Activated gamma-delta T cell (primary cell): Measurements from ENCODE around the gene CD1E.
"Not testable (repeated sequence)": the region's sequence is repeated elsewhere in the genome, so short reads cannot be mapped to it uniquely, and the experiment has no call there.

Source experiments
- DNase-seq: peaks from one replicate; lab custom pipeline; 2025; lab: John Stamatoyannopoulos, UW
- total RNA-seq, 2 donors: gene quantifications; one replicate each; lab custom pipeline; 2026; lab: John Stamatoyannopoulos, UW

Gene CD1E
- 0 to 0.04 reads per million in 2 donors for total RNA-seq

DNA sequence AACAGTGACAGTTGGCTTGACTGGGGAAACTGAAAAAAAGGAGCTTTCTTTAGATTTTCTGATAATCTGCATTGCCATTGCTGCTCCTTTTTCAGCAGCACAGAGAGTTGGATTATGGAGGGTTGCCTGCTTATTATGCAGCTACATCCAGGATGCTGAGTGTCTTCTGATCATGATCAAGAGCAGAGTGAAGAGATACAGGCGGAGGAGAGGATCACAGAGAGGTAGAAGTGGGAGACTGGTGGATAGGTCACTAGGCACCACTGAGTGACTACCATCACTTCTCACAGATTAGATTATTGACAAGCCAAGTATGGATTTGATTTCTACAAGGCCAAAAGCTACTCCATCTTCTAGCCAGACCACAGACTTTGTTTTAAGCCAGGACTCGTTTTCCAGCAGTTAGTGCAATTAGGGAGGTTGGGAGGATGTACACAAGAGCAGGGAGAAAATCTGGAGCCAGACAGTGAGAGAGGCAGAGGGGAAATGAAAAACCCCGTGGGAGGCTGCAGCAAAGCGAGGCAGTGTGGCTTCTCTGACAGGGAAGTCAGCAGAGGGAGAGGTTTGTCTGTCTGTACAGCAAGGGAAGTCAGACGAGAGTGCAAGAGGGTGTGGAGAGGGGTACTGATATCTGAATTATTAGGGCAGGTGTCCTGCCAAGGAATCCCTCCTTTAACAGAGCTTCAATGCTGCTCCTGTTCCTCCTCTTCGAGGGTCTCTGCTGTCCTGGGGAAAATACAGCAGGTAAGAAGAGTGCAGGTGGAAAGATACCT is at the start of gene CD1E:
Gene CD1E (plus strand): TSS at position 592 of the 773 bp plus-strand sequence. CDS start 95 bp downstream, at position 687.
- DNase-seq, result no peak

DNA sequence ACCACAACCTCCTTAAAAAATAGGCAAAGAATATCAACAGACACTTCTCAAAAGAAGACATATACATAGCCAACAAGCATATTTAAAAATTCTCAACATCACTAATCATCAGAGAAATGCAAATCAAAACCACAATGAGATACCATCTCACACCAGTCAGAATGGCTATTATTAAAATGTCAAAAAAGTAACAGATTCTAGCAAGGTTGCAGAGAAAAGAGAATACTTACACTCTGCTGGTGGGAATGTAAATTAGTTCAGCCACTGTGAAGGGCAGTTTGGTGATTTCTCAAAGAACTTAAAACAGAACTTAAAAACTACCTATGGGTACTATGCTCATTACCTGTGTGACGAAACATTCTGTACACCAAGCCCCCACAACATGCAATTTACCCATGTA is 43.1 kb upstream of the CD1E start:
- DNase-seq, result no peak

DNA sequence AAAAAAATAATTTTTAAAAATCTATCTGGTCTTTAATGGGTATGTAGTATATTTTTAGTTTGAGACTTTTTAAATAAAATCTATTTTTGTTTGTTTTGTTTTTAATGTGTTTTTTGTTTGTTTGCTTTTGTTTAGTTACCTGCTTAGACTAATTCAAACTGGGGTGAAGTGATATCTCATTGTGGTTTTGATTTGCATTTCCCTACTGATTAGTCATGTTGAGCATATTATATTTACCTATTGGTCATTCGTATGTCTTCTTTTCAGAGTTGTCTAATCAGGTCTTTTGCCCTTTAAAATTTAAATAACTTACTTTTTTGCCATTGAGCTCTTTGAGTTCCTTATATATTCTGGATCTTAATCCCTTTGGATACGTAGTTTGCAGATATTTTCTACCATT is 42.6 kb upstream of the CD1E start:
- no peak for DNase-seq

DNA sequence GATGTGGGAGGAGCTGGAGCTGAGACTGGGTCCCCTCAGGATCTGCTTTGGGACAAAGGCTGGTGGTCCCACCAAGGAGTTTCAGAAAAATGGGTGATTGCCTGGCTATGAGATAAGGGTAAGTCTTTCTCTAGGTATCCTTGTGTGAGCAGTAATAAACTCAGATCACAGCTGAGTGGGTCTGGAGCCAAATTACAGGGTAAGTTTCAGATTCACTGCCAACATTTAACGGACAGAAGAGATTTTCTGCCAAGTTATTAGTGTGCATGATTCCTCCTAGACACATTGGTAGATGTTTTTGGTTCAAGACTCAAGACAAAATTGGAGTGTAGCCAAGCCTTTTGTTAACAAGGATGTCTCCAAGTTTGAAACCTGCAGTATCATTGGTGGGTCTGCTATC is 29.8 kb upstream of the CD1E start:
- DNase-seq, result no peak

DNA sequence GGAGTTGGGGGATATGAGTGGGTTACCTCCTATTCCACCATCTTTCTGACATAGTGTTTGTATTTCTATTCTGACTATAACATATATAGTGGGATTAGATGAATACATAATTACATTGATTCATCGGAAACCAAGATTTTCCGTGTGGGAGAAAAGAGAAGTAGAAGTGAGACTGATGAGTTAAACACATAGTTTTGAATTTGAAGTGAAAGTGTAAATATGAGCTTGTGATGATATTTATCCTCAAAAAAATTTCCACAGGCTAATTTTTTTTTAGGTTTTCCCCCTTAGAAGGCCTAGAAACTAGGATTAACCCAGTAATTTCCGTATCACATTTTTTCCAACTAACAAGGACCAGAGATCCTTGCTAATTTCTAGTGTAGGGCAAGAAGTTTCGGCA is 29.3 kb upstream of the CD1E start:
- DNase-seq, result no peak

GRCh38 chr1:158327481-158327880 is 26.2 kb upstream of the CD1E start:
- DNase-seq, result no peak

- no peak for DNase-seq
Observed at GRCh38 chr1:158328426-158328825, 25.3 kb upstream of the CD1E start.

DNA sequence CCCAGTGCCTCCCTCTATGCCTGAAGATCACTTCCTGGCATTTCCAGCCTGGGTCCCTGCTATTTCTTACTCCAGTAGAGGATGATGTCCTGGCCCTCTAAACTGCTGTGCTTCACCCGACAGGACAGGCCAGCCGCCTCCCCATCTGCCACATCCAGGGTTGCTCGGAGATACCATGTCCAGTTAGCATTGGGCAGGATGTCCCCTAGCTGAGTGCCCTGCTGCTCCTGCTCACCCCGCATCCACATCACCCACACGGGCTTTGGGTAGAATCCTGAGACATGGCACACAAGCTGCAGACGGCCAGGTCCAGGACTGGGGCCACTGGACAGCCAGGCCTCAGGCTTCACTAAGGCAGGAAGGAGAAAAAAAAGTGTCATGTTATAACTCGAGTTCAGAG is 24.4 kb upstream of the CD1E start:
- DNase-seq, result no peak

GRCh38 chr1:158329733-158330132 is 24.0 kb upstream of the CD1E start:
- DNase-seq, result no peak

DNA sequence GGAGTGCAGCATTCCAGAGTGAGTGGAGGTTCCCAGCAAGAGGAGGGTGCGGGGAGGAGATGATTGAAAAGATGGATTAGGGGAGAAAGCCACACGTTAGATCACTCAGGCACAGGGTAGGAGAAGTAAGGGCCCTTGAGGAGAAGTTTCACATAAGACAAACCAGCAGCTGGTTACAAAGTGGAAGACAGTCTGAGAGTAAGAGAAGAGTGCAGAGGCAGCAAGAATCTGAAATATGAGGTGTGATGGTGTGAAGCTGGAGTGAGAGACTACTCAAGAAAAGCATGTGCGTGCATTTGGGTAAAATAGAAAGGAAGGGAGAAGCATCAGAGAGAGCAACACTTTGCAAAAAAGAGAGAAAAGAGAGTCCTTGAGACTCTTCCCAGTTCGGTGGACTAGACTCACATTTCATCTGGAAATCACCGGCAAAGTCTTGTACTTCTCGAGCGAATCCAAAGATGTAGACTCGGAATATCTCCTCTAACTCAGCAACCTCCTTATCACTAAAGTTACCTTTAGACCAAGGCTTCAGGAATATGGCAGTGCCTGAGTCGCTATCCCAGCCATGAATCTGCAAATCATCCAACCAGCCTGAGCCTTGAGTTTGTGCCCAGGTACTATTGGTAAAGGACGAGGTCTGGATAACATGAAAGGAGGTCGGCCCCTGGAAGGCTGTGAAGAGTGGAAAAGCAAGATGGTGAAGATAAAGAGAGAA is 23.1 kb upstream of the CD1E start:
- no peak for DNase-seq

- DNase-seq, result no peak
Observed at GRCh38 chr1:158331106-158331425, 22.6 kb upstream of the CD1E start.

GRCh38 chr1:158331481-158332150 is 22.1 kb upstream of the CD1E start, which contains the start of gene CD1B:
TSS of gene CD1B (minus strand) at chr1:158331531. CDS start at chr1:158331423, 108 bp downstream.
- DNase-seq, result no peak

GRCh38 chr1:158333405-158334155 is 20.1 kb upstream of the CD1E start:
- DNase-seq, result no peak

DNA sequence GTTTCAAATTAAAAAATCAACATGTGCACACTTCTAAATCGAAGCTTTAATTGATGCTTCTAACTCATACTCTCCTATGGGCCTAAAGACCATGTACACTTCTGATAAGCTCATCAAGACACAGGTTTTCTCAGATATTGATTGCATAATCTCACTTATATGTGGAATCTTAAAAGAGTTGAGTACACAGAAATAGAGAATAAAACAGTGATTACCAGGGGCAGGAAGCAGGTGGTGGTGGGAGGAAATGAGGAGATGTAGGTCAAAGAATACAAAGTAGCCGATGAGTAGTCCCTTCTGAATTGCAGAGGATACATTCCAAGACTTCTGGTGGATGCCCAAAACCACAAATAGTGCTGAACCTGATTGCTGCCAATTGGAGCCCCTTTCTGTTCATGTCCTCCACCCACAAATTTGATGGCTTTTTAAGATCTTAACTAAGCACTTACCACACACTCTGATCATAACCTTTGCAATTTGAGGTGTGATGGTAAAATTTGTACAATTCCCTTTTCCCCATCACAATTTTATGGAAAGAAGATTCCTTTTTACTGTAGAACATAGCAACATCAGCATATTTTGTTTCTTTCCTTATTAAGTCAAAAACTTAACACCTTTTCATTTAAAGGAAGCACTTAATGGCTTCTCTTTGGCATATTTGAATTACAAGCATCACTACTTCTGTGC is 19.0 kb upstream of the CD1E start:
- no peak for DNase-seq

DNA sequence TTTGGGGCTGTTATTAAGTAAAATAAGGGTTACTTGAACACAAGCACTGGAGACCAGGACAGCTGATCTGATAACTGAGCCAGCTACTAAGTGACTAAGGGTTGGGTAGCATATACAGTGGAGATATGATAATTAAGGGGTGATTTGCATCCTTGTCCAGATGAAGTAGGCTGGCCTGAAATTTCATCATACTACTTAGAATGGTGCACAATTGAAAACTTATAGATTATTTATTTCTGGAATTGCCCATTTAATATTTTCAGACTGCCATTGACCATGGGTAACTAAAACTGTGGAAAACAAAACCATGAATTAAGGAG is 18.5 kb upstream of the CD1E start:
- DNase-seq, result no peak

DNA sequence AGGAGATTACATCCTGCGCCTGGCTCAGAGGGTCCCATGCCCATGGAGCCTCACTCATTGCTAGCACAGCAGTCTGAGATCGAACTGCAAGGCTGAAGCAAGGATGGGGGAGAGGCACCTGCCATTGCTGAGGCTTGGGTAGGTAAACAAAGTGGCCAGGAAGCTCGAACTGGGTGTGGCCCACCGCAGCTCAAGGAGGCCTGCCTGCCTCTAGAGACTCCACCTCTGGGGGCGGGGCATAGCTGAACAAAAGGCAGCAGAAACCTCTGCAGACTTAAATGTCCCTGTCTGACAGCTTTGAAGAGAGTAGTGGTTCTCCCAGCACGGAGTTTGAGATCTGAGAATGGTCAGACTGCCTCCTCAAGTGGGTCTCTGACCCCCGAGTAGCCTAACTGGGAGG is 17.3 kb upstream of the CD1E start:
- DNase-seq, result not testable (repeated sequence)

DNA sequence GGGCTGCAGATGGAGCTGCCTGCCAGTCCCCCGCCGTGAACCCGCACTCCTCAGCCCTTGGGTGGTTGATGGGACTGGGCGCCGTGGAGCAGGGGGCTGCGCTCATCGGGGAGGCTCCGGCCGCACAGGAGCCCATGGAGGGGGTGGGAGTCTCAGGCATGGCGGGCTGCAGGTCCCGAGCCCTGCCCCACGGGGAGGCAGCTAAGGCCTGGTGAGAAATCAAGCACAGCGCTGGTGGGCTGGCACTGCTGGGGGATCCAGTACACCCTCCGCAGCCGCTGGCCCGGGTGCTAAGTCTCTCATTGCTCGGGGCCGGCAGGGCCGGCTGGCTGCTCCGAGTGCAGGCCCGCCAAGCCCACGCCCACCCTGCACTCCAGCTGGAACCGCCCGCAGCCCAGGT is 4.7 kb upstream of the CD1E start:
- peak; percentile 13 for DNase-seq

- no peak for DNase-seq
Observed at GRCh38 chr1:158354255-158354654, 561 bp downstream of the CD1E start.

GRCh38 chr1:158355773-158356285 is 2.1 kb downstream of the CD1E start:
- no peak for DNase-seq

DNA sequence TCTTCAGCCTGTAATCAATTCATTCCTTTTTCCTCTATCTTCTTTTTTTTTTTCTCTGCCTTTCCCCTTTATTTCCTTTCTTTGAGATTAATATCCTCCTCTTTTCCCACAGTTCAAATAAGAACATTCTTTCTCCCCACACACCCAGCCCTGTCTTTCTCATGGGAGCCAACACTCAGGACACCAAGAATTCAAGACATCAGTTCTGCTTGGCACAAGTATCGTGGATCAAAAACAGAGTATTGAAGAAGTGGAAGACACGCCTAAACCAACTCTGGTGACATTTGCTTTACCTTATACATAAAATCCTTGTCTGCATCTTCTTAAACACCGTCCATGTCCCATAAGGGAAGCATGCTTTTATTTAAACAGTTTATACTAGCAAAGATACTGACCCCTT is 2.9 kb downstream of the CD1E start:
- no peak for DNase-seq

DNA sequence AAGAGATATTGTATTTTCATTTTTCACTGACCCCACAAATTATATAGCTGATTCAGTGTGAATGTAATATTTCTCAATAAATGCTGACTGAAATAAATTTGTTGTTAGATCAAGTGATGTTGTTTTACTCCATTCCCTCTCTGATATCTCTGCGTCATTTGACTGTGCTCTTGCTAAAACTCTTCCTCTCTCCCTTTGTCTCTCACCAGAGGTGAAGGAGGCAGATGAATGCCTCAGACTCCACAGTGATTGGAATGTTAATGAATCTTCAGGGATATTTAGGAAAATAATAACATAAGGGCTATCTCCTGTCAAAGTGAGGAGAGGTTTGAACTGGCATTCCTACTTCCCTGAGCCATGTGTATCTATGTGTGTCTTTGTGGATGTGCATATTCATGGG is 3.7 kb downstream of the CD1E start:
- no peak for DNase-seq

DNA sequence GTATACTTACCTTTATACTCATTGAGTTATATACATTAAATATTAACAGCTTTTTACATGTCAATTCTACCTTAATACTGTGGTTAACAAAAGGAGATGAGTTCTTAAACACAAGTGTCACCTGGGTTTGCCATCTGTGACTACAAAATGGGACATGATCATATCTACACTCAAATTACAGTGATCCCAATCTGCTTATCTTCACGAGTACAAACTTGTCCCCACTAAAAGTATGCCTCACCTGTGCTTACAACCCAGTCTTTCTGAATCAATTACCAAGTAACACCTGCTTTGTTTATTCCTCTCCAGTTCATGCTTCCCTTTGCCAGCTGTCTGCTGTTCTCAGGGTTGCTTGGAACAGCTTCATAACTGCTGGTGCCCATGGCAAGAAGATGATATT is 8.8 kb downstream of the CD1E start:
- DNase-seq, result no peak
